Measurements from ENCODE around the gene ATE1. TPM values are rescaled to one million over a fixed set of nuclear protein-coding genes. Genes with fewer than 3 reads are reported as not detected.

Gene ATE1
- 10 to 100 TPM; 26.4 to 42.6 (median 30.1) TPM for total RNA-seq

DNA sequence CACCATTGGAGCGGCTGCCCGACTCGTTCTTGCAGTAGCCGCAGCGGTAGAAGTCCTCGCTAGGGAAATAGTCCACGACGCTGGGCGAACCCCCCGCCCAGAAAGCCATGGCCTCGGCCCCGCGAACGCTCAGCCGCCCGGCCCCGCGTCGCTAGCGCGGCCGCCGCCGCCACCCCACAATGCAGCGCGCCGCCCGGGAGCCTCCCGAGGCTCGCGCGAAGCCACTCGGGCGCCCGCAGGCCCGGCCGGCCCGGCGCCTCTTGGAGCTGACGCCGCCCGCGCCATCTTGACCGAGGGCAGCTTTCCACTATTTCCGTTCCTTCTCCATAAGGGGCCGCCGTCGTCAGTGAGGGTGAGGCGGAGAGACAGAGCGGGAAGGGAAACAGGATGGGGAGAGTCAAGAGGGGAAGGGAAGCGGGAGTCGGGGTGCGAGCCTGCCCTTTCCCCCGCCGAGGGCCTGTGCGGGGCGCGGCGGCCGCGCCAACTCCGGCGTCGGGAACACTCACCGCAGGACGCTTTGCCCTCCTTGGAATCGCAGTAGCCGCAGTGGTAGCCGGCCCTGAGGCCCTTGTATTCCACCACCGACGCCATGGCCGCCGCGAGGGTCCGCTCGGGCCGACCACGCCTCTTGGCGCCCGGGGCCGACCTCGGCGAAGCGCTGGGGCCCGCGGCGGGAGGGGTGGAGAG, at the start of gene ATE1:
Gene ATE1, minus strand, starts transcription at position 191 of the 687 bp plus-strand sequence. Its CDS starts 82 bp downstream, at position 109.
- TF ChIP-seq, protein P1, sequence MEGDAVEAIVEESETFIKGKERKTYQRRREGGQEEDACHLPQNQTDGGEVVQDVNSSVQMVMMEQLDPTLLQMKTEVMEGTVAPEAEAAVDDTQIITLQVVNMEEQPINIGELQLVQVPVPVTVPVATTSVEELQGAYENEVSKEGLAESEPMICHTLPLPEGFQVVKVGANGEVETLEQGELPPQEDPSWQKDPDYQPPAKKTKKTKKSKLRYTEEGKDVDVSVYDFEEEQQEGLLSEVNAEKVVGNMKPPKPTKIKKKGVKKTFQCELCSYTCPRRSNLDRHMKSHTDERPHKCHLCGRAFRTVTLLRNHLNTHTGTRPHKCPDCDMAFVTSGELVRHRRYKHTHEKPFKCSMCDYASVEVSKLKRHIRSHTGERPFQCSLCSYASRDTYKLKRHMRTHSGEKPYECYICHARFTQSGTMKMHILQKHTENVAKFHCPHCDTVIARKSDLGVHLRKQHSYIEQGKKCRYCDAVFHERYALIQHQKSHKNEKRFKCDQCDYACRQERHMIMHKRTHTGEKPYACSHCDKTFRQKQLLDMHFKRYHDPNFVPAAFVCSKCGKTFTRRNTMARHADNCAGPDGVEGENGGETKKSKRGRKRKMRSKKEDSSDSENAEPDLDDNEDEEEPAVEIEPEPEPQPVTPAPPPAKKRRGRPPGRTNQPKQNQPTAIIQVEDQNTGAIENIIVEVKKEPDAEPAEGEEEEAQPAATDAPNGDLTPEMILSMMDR (IDR thresholded peaks at IDR 0.05; ENCODE audit: low read depth): no peak

DNA sequence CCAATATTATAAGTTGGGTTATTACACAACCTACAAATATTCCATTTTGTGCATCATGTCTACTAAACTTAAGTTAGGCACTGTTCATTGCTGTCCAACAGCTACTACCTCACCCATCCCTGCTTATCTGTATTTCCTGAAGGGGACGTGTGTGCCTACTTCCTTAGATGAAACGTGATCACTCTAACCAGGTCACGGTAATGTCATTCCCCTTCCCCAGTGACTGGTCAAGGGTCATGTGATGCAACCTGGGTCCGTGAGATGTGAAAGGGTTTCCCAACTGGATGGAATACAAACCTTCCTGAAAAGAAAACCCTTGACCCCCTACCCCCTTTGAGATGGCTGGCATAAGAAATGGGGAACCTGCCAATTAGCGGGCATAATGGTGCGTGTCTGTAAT, 48.8 kb upstream of the ATE1 start:
- TF ChIP-seq, protein P1 (IDR thresholded peaks at IDR 0.05; ENCODE audit: low read depth): no peak

DNA sequence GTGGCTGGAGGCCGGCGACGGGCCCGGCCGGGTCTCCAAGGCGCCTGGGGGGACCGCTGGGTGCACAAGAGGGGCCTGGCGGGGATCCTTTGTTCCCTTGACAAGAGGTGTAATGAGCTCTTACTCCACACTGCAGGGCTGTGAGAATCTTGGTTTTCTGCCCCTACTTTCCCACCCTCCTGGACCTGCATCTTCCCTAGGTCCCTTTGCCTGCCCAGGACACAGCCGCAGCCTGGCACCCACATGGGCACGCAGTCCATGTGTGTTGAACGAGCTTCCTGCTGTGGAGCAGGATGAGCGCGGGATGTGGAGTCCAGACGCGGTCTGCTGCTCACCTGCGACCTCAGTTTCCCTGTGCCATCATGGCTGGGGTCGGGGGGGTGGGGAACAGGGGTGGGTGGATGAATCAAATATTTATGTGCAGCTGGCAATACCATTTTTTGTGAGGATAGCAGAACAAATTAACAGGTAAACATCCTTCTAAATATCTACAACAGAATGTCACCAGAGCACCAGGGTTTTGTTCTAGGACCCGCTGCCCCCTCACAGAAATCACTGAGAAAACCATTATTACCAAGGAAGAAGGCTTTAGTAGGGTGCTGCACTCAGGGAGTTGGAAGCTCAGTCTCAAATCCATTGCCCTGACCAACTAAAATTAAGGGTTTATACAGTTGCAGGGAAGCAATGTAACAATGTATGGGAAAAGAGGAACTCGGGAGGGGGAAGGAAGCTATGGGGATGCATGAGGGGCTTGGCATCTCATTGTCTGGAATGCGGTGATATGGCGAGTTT, 47.7 kb upstream of the ATE1 start:
- TF ChIP-seq, protein P1 (IDR thresholded peaks at IDR 0.05; ENCODE audit: low read depth): no peak

DNA sequence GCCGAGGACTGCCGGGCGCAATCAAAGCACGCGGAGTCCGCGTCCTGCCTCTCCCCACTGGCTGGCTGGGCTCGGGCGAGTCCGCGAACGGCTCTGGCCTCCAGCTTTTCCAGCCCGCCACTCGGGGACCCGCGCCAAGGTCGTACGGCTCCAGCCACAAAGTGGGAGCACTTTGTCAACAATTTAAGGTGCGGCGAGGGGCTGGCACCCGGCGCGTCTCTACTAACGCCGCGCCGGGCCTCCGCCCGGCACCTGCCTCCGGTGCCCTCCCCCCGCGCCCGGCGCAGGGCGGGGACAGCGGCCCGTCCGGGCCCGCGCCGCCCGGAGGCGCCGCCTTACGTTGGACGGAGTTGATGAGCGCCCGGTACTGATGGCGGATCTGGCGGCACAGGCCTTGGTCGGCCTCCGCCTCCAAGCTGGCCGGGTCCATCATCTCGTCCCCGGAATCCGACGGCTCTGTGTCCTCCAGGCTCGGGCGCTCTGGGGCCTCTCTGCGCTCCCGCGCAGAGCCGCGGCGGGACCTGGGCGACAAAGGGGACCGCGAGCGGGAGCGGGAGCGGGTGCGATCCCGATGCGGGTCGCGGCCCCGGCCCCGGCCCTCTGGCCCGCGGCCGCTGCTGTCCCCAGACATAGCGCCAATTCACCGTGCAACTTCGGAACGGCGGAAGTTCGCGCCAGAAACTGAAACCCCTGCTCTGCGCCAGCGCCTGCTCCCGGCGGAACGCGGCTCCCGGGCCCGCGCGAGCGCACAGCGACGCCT, 46.9 kb upstream of the ATE1 start, which contains the start of gene NSMCE4A:
Gene NSMCE4A, minus strand, starts transcription at position 683 of the 760 bp plus-strand sequence. Its CDS starts 52 bp downstream, at position 631.
- TF ChIP-seq, protein P1 (IDR thresholded peaks at IDR 0.05; ENCODE audit: low read depth): no peak

DNA sequence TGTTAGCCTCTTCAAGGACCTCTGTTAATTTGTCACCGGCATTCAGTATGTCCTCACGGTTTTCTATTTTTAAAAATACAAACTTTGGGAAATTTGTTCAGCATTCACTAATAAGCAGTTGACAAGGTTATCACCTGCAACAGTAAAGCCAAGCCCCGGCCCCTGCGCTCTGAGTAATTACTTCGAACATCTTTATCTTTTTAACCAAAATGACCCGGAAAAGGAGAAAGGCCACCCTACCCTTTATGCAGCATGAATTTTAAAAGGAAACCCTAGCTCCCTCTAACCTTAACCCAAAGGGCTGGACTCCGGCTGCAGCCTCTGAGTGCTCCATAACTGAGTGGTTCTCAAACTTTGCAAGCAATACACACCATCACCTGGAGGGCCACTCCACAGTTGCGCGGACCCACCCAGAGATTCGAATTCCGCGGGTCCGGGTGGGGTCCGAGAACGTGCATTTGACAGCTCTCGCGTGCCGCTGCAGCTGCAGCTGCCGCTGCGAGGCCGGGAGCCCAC, 46.2 kb upstream of the ATE1 start:
- TF ChIP-seq, protein P1 (IDR thresholded peaks at IDR 0.05; ENCODE audit: low read depth): no peak

DNA sequence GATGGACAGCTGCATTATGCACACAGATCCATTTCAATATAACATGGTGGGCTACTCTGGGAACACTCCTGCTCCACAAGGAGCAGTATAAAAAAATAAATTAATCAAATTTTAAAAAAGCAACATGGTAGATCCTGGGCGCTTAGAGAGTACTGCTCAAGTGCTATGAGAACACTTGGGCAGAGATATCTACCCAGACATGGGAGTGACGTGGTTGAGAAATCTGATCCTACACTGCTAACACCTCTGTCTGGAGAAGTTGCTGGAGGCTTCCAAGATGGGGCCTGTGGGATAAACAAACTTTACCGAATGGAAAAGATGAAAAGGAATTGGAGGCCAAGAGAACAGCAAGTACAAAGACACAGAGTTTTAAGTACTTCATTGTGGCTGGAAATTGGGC, 38.2 kb upstream of the ATE1 start:
- TF ChIP-seq, protein P1 (IDR thresholded peaks at IDR 0.05; ENCODE audit: low read depth): no peak

Measured in subcutaneous adipose tissue (tissue), 4 donors.